Chondrocyte (in vitro differentiated cells): Measurements from ENCODE around the gene ZNF793. TPM values are rescaled to one million over a fixed set of nuclear protein-coding genes. Genes with fewer than 3 reads are reported as not detected.

Experiments used
- DNase-seq: peaks from one replicate; pipeline ENCODE4 v3.0.0; 2021; ENCODE audit warnings: mixed read lengths, low spot score
- H3K27ac Mint-ChIP-seq: one replicate; pipeline ENCODE4 v1.8.0; 2021; ENCODE audit warnings: mild to moderate bottlenecking, moderate library complexity, mixed read lengths; ENCODE audit not compliant: unreplicated experiment
- H3K27me3 Mint-ChIP-seq: 2 replicates; pipeline ENCODE4 v1.8.0; 2021; ENCODE audit warnings: low read depth, mixed read lengths
- H3K36me3 Mint-ChIP-seq: 2 replicates; pipeline ENCODE4 v1.8.0; 2021; ENCODE audit warnings: low read depth, mixed read lengths
- H3K4me1 Mint-ChIP-seq: 2 replicates; pipeline ENCODE4 v1.8.0; 2021; ENCODE audit warnings: low read depth, mild to moderate bottlenecking, mixed read lengths
- H3K4me3 Mint-ChIP-seq: one replicate; pipeline ENCODE4 v1.8.0; 2021; ENCODE audit warnings: mild to moderate bottlenecking, moderate library complexity, mixed read lengths; ENCODE audit not compliant: unreplicated experiment
- H3K9me3 Mint-ChIP-seq: 2 replicates; pipeline ENCODE4 v1.8.0; 2021; ENCODE audit warnings: low read depth, mixed read lengths
- total RNA-seq: library from RNA; stranded (reverse); gene quantifications from 3 replicates; pipeline ENCODE4 v1.2.1, GENCODE V29; 2021
- TF ChIP-seq, protein P1 (sequence below): fragments of 200-600 bp; sonication (generic); IDR thresholded peaks from 2 replicates; pipeline ENCODE4 v1.5.0; 2021; ENCODE audit warnings: antibody characterized with exemption, mild to moderate bottlenecking, moderate library complexity

The ZNF793 gene
- total RNA-seq, 1 donor from 2014 or later = 8.5 TPM

DNA sequence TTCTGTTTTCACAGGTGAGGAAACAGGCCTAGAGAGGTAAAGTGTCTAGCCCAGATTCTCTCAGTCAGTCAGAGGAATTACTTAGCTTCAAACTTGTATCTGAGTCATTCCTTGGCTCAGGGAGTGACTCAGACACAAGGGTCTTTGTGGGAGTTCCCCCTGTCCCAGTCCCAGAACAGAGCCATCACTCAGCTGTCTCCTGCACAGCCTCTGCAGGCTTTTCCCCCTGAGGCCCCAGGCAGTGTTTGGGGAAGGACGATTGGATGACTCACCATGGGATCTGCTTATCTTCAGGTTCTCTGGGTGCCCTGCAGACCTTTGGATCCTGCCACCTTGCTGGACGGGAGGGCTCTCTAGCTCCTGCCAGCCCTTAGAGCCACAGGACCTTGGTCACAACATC lies 13.2 kb downstream of the ZNF793 start:
- DNase-seq = no peak
- Mint-ChIP-seq H3K4me1 (no peaks in the 10 kb centered on the region), H3K36me3 (peaks cover 53% of the 10 kb centered on the region), H3K9me3 (peaks cover 29% of the 10 kb centered on the region), H3K4me3 (no peak overlapping the region), H3K27ac (no peak overlapping the region), H3K27me3 (no peaks in the 10 kb centered on the region)
- TF ChIP-seq, protein P1, sequence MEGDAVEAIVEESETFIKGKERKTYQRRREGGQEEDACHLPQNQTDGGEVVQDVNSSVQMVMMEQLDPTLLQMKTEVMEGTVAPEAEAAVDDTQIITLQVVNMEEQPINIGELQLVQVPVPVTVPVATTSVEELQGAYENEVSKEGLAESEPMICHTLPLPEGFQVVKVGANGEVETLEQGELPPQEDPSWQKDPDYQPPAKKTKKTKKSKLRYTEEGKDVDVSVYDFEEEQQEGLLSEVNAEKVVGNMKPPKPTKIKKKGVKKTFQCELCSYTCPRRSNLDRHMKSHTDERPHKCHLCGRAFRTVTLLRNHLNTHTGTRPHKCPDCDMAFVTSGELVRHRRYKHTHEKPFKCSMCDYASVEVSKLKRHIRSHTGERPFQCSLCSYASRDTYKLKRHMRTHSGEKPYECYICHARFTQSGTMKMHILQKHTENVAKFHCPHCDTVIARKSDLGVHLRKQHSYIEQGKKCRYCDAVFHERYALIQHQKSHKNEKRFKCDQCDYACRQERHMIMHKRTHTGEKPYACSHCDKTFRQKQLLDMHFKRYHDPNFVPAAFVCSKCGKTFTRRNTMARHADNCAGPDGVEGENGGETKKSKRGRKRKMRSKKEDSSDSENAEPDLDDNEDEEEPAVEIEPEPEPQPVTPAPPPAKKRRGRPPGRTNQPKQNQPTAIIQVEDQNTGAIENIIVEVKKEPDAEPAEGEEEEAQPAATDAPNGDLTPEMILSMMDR = no peak

DNA sequence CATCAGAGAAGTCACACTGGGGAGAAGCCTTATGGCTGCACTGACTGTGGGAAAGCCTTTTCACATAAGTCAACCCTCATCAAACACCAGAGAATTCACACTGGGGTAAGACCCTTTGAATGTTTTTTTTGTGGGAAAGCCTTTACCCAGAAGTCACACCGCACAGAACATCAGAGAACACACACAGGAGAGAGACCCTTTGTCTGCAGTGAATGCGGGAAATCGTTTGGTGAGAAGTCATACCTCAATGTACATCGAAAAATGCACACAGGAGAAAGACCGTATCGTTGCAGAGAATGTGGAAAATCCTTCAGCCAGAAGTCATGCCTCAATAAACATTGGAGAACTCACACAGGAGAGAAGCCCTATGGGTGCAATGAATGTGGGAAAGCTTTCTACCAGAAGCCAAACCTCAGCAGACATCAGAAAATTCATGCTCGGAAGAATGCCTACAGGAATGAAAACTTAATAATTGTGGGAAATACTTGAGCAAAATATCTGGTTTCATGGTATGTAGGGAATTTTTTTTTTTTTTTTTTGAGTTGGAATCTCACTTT lies 30.7 kb downstream of the ZNF793 start:
- Mint-ChIP-seq H3K9me3 (peaks cover 59% of the 10 kb centered on the region), H3K4me1 (no peaks in the 10 kb centered on the region), H3K27ac (no peak overlapping the region), H3K27me3 (no peaks in the 10 kb centered on the region), H3K36me3 (peaks cover 65% of the 10 kb centered on the region), H3K4me3 (no peak overlapping the region)
- TF ChIP-seq, protein P1 = no peak
- DNase-seq = no peak

DNA sequence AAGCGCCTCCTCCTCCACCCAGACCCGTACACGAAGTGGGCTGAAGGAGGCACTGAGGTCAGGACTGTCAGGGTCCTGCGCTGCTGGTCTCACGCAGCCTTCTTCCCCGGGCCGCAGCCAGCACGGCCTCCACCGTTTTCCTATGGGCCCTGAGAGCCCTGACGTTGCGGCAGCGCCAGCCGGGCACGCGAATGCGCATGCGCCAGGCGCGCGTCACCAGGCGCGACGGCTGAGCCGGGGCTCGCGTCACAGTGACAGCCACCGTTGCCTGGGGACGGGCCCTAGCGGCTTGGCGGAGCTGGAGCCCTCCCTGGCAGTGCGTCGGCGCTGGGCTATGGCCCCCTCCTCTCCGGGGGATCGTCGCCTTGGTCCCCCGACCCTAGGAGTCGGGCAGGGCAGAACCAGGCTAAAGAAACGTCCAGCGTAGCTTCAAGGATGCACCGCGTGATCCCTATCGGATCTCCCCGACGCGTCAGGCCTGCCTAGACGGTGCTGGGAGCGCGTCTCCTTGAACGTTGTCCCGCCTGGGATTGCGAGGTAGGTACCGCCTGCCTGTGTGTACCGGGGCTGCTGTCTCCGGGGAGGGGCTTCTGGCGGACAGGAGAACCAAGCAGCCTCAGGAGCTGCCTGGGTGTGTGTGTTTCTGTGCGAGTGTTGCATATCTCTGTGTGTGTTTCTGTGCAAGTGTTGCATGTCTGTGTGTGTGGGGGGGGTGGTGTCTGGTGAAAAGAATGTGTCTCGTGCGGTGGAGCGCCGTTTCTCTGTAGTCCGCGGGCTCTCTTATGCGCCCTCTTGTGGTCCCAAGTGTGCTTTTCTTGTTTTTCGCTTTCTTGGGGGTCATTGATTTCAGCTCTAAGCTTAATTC lies 44.6 kb downstream of the ZNF793 start:
- peaks cover 66% of the 10 kb centered on the region for H3K9me3 Mint-ChIP-seq
- no peak overlapping the region for H3K4me3 Mint-ChIP-seq
- H3K36me3 Mint-ChIP-seq = peaks cover 38% of the 10 kb centered on the region
- no peak for DNase-seq
- no peak overlapping the region for H3K27ac Mint-ChIP-seq
- TF ChIP-seq, protein P1 = no peak
- H3K4me1 Mint-ChIP-seq = no peaks in the 10 kb centered on the region
- H3K27me3 Mint-ChIP-seq = no peaks in the 10 kb centered on the region

DNA sequence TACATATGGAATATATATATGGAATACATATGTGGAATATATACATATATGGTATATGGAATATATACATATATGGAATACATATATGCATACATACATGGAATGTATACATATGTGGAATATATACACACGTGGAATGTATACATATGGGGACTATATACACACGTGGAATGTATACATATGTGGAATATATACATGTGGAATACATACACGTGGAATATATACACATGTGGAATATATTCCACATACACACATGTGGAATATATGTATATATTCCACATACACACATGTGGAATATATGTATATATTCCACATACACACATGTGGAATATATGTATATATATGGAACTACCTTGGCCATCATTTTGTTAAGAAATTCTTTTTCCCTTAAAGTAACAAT lies 56.8 kb downstream of the ZNF793 start:
- DNase-seq = no peak
- H3K4me1 Mint-ChIP-seq = no peaks in the 10 kb centered on the region
- TF ChIP-seq, protein P1 = no peak
- no peaks in the 10 kb centered on the region for H3K27me3 Mint-ChIP-seq
- no peak overlapping the region for H3K27ac Mint-ChIP-seq
- H3K9me3 Mint-ChIP-seq = peaks cover 71% of the 10 kb centered on the region
- no peak overlapping the region for H3K4me3 Mint-ChIP-seq
- H3K36me3 Mint-ChIP-seq = peaks cover 77% of the 10 kb centered on the region

DNA sequence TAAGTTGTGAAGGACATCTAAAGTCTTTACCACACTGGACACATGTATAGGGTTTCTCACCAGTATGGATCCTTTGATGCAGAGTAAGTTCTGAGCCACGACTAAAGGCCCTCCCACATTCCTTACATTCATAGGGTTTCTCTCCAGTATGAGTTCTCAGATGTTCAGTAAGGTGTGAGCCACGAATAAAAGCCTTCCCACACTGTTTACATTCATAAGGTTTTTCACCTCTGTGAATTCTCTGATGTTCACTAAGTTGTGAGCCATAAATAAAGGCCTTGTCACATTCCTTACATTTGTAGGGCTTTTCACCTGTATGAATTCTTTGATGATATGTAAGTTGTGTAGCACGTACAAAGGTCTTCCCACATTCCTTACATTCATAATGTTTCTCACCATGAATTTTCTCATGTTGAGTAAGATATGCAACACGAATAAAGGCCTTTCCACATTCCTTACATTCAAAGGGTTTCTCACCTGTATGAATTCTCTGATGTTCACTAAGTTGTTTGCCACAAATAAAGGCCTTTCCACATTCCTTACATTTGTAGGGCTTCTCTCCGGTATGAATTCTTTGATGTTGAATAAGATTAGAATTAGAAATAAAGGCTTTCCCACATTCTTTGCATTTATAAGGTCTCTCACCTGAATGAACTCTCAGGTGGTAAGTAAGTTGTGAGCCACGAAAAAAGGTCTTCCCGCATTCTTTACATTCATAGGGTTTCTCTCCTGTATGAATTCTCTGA lies 58.1 kb downstream of the ZNF793 start:
- TF ChIP-seq, protein P1 = no peak
- no peak overlapping the region for H3K4me3 Mint-ChIP-seq
- H3K4me1 Mint-ChIP-seq = no peaks in the 10 kb centered on the region
- DNase-seq = no peak
- H3K36me3 Mint-ChIP-seq = peaks cover 78% of the 10 kb centered on the region
- no peaks in the 10 kb centered on the region for H3K27me3 Mint-ChIP-seq
- peaks cover 74% of the 10 kb centered on the region for H3K9me3 Mint-ChIP-seq
- H3K27ac Mint-ChIP-seq = no peak overlapping the region
